GM12874 (cell line): Measurements from ENCODE around the gene AGPAT1.

Experiments used
- TF ChIP-seq, protein P1 (sequence below): IDR thresholded peaks from 2 replicates; pipeline ENCODE4 v1.5.1; 2011; ENCODE audit warnings: low read depth, mild to moderate bottlenecking, control low read depth, low read length, moderate library complexity; ENCODE audit not compliant: insufficient read depth

AGPAT1 gene

DNA sequence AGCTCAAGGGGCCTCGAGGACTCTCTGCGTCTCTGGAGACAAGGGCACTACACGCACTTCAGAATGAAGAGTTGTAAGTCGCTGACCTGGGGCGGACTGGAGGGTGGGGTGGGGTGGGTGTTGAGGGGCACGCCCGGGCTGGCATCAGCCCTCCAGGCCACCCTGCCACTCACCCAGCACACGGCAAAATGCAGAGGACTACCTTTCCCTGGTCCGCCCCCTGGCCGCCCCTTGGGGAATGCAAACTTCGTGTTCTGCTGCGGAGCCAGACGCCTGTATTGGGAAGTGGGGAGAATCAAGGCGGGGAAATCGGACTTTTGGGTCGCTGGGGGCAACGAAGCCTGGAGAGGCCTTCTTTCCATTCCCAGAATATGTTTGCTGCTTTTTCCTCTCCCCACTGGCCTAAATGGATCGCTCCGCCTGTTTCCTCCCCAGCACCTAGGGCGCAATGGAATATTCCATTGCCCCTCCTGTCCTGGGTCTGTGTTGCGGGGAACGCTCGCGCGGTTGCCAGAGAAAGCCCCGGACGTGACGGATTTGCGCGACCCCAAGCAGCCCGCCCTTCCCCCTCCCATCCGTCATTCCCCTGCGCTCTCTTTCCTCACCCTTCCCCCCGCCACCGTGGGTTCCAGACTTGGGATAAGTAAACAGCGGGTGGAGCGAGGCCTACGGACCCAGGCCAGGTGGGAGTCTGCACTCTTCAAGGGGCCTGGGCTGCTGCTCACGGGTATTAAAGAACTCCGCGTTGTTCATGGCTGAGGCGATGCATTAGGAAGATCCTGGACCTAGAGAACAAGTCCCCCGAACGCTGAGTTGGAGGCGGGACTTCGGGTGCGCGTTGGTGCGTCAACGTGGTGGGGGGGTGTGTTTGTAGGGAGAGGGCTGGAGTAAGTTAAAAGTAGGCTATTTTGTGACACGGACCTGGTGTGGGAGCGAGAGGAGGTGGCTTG, 22.0 kb downstream of the AGPAT1 start, which contains the start of gene PPT2:
PPT2 (plus strand) TSS at position 578 of the 950 bp plus-strand sequence. CDS start 454 bp downstream, outside the sequence.
- TF ChIP-seq, protein P1, sequence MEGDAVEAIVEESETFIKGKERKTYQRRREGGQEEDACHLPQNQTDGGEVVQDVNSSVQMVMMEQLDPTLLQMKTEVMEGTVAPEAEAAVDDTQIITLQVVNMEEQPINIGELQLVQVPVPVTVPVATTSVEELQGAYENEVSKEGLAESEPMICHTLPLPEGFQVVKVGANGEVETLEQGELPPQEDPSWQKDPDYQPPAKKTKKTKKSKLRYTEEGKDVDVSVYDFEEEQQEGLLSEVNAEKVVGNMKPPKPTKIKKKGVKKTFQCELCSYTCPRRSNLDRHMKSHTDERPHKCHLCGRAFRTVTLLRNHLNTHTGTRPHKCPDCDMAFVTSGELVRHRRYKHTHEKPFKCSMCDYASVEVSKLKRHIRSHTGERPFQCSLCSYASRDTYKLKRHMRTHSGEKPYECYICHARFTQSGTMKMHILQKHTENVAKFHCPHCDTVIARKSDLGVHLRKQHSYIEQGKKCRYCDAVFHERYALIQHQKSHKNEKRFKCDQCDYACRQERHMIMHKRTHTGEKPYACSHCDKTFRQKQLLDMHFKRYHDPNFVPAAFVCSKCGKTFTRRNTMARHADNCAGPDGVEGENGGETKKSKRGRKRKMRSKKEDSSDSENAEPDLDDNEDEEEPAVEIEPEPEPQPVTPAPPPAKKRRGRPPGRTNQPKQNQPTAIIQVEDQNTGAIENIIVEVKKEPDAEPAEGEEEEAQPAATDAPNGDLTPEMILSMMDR = no peak

- TF ChIP-seq, protein P1 = no peak
These were observed 22.9 kb downstream of the AGPAT1 start for GRCh38 chr6:32152769-32153563.

GRCh38 chr6:32151863-32152768, 23.8 kb downstream of the AGPAT1 start, which contains the start of gene PRRT1:
TSS of gene PRRT1 (minus strand) at chr6:32151939. CDS start at chr6:32151827, 112 bp downstream.
- TF ChIP-seq, protein P1 = no peak

DNA sequence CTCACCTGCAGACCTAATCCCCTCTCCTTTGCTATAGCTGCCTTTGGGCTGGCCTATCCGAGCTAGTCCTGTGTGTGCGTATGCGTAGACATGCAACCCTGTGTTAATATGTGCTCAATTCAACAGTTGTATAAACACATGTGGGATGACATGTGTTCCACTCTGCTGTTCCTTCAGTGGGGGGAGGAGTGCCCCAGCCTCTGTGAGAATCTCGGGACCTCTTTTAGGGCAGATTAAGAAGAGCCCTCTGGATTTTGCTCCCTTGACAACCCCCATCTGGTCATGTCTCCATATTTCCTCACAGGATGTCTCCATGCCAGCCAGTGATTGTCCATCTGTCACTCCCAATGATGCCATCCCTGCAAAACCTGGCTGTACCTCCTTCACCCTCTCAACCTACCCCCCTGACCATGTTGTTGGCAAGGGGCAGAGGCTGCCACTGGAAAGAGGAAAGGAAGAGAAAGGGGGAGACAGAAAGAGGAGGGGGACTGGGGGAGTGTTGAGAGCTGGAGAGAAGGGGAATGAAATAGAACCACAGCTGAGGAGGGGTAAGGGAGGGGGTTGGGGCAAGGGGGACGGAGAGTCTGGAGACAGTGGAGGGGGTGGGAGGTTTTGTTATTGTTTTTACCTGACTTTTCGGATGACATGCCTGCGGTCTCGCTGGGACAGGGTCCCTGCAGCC, 24.6 kb downstream of the AGPAT1 start:
- TF ChIP-seq, protein P1 = no peak

GRCh38 chr6:32149932-32150870, 25.7 kb downstream of the AGPAT1 start:
- TF ChIP-seq, protein P1 = no peak
